EL (cell line): Measurements from ENCODE around the gene BLTP3B.

ENCODE experiments used
- DNase-seq: peaks from one replicate; pipeline ENCODE4 v3.0.0-alpha.2; 2016

Gene BLTP3B

DNA sequence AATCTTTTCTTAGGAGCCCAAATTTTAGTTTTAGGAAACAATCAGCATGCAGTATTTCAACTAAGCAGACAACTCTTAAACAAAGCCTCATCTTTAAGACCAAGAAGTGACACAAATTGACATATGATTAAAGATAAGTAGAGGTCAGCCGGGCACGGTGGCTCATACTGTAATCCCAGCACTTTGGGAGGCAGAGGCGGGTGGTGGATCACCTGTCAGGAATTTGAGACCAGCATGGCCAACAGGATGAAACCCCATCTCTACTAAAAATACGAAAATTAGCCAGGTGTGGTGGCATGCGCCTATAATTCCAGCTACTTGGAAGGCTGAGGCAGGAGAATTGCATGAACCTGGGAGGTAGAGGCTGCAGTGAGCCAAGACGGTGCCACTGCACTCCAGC is 35.8 kb downstream of the BLTP3B start:
- no peak for DNase-seq

DNA sequence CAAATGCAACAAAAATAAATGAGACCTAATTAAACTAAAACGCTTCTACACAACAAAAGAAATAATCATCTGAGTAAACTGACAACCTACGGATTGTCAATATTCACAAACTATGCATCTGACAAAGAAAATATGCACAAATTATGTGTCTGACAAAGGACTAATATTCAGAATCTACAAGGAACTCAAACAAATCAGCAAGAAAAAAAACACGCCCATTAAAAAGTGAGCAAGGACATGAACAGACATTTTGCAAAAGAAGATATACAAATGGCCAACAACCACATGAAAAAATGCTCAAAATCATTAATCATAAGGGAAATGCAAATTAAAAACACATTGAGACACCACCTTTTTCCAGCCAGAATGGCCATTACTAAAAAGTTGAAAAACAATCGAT is 37.0 kb downstream of the BLTP3B start:
- no peak for DNase-seq

DNA sequence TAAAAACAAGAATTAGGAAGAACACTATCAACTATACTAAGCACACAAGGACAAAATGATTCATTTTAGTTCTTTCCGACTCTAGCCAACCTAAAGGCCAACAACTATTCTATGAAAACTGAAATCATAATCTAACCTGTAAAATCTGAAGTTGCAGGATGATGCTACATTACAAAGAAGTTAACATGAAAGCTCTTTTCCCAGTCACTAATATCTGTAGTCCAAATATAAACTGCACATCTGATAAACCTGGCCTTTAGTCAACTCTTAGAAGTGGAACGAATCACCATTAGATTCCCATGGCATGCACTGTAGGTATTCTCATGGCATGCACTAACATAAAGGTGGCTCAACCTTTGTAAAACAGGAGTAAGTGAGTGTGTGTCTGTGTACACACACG is 41.7 kb downstream of the BLTP3B start:
- DNase-seq = no peak
